Stimulated activated CD8-positive, alpha-beta memory T cell treated with anti-CD3 and anti-CD28 coated beads, Interleukin-7, amount 100 ng/mL, for 48 hours (primary cell): ENCODE results near the gene WDR48.

Source experiments
- DNase-seq, 2 donors: peaks; one replicate each; pipeline ENCODE4 v3.0.0-alpha.2; 2020; ENCODE audit warnings: low read depth in 1 of 2; ENCODE audit errors: extremely low read depth in 1 of 2

WDR48 gene

GRCh38 chr3:39101022-39101689 is 49.3 kb downstream of the WDR48 start:
- peak in 1 of 2 donors; percentile 26 for DNase-seq

- no peak for DNase-seq
Observed at GRCh38 chr3:39102504-39103323, 50.9 kb downstream of the WDR48 start.

GRCh38 chr3:39103324-39103693 is 51.5 kb downstream of the WDR48 start:
- DNase-seq: no peak

- no peak for DNase-seq
Observed at GRCh38 chr3:39103791-39104552, 52.2 kb downstream of the WDR48 start.

GRCh38 chr3:39104961-39105686 is 53.3 kb downstream of the WDR48 start:
- DNase-seq: no peak

GRCh38 chr3:39105687-39106063 is 53.9 kb downstream of the WDR48 start:
- DNase-seq: no peak

GRCh38 chr3:39106281-39106811 is 54.5 kb downstream of the WDR48 start:
- no peak for DNase-seq

- no peak for DNase-seq
Observed at GRCh38 chr3:39106851-39107387, 55.1 kb downstream of the WDR48 start.

GRCh38 chr3:39107388-39108199 is 55.8 kb downstream of the WDR48 start, which contains the start of the genes GORASP1 and TTC21A:
GORASP1 (minus strand) TSS chr3:39107627; CDS start chr3:39107541, 86 bp downstream.
TTC21A (plus strand) TSS chr3:39107680; CDS start chr3:39107838, 158 bp downstream.
- DNase-seq: peak; percentile 43 to 55

GRCh38 chr3:39108200-39108710 is 56.4 kb downstream of the WDR48 start:
- DNase-seq: no peak

GRCh38 chr3:39109086-39109485 is 57.3 kb downstream of the WDR48 start:
- DNase-seq: no peak

- no peak for DNase-seq
Observed at GRCh38 chr3:39110041-39110639, 58.3 kb downstream of the WDR48 start.

GRCh38 chr3:39112113-39112512 is 60.3 kb downstream of the WDR48 start:
- no peak for DNase-seq

- no peak for DNase-seq
Observed at GRCh38 chr3:39112535-39112934, 60.7 kb downstream of the WDR48 start.

- DNase-seq: no peak
Observed at GRCh38 chr3:39113291-39113690, 61.5 kb downstream of the WDR48 start.

GRCh38 chr3:39114456-39114855 is 62.6 kb downstream of the WDR48 start:
- DNase-seq: no peak

GRCh38 chr3:39115870-39116269 is 64.1 kb downstream of the WDR48 start:
- no peak for DNase-seq

- DNase-seq: no peak
Observed at GRCh38 chr3:39118079-39118478, 66.3 kb downstream of the WDR48 start.
